OCI-LY1 (cell line): ENCODE data around the gene CEP57L1.

Experiments used
- H2AFZ ChIP-seq: fragments of 200-600 bp; sonication (generic), shearing (Covaris generic); 2 replicates; pipeline ENCODE4 v1.6.0; 2014; ENCODE audit warnings: antibody characterized with exemption, mild to moderate bottlenecking, low read length
- H3F3A ChIP-seq: fragments of 200-600 bp; sonication (generic), shearing (Covaris generic); 2 replicates; pipeline ENCODE4 v1.6.0; 2014; ENCODE audit warnings: mild to moderate bottlenecking, antibody characterized with exemption, low read length, moderate library complexity; ENCODE audit not compliant: insufficient read depth
- H3K27ac ChIP-seq: fragments of 200-600 bp; sonication (generic); 2 replicates; pipeline ENCODE4 v1.5.1; 2014; ENCODE audit warnings: low read length, mixed run types, mild to moderate bottlenecking, low read depth; ENCODE audit not compliant: poor library complexity, severe bottlenecking
- H3K27me3 ChIP-seq: fragments of 200-600 bp; sonication (generic); 2 replicates; pipeline ENCODE4 v1.6.0; 2014; ENCODE audit warnings: antibody characterized with exemption, mild to moderate bottlenecking, low read length, moderate library complexity; ENCODE audit not compliant: insufficient read depth
- H3K36me3 ChIP-seq: fragments of 200-600 bp; sonication (generic); 2 replicates; pipeline ENCODE4 v1.6.1; 2014; ENCODE audit warnings: mild to moderate bottlenecking, antibody characterized with exemption, low read length, moderate library complexity, mixed read lengths; ENCODE audit not compliant: insufficient read depth
- H3K4me1 ChIP-seq: fragments of 200-600 bp; sonication (generic); 2 replicates; pipeline ENCODE4 v1.5.1; 2014; ENCODE audit warnings: mild to moderate bottlenecking, low read length, moderate library complexity; ENCODE audit not compliant: insufficient read depth, severe bottlenecking
- H3K4me2 ChIP-seq: fragments of 200-600 bp; sonication (generic), shearing (Covaris generic); 2 replicates; pipeline ENCODE4 v1.6.1; 2014; ENCODE audit warnings: low read length
- H3K4me3 ChIP-seq: fragments of 200-600 bp; sonication (generic); 2 replicates; pipeline ENCODE4 v1.5.1; 2014; ENCODE audit warnings: low read length, low read depth, mild to moderate bottlenecking, mixed read lengths; ENCODE audit not compliant: poor library complexity, severe bottlenecking
- H3K79me2 ChIP-seq: fragments of 200-600 bp; shearing (Covaris generic); 2 replicates; pipeline ENCODE4 v1.6.1; 2016; ENCODE audit warnings: mixed run types, low read length, mixed read lengths; ENCODE audit not compliant: insufficient read depth
- H3K9ac ChIP-seq: fragments of 200-600 bp; sonication (generic), shearing (Covaris generic); 2 replicates; pipeline ENCODE4 v1.6.1; 2014; ENCODE audit warnings: mild to moderate bottlenecking, low read length, mixed read lengths
- H3K9me2 ChIP-seq: fragments of 200-600 bp; sonication (generic), shearing (Covaris generic); 2 replicates; pipeline ENCODE4 v1.6.1; 2014; ENCODE audit warnings: low read depth, mild to moderate bottlenecking, low read length, mixed read lengths
- H3K9me3 ChIP-seq: fragments of 200-600 bp; shearing (Covaris generic); 2 replicates; pipeline ENCODE4 v1.6.1; 2014; ENCODE audit warnings: low read length, mixed read lengths
- H4K20me1 ChIP-seq: fragments of 200-600 bp; sonication (generic), shearing (Covaris generic); 2 replicates; pipeline ENCODE4 v1.6.0; 2016; ENCODE audit warnings: mild to moderate bottlenecking, low read length; ENCODE audit not compliant: insufficient read depth
- EZH2 ChIP-seq: fragments of 200-600 bp; sonication (generic), shearing (Covaris generic); IDR thresholded peaks from 2 replicates; pipeline ENCODE4 v1.8.0; 2017; ENCODE audit warnings: borderline replicate concordance, mixed run types, mild to moderate bottlenecking, antibody characterized with exemption, low read length, moderate library complexity, mixed read lengths
- TF ChIP-seq, protein P1 (sequence below): fragments of 200-600 bp; sonication (generic), shearing (Covaris generic); IDR thresholded peaks from 2 replicates; pipeline ENCODE4 v1.5.1; 2017; ENCODE audit warnings: mild to moderate bottlenecking, antibody characterized with exemption, low read length, moderate library complexity, mixed read lengths

The CEP57L1 gene

DNA sequence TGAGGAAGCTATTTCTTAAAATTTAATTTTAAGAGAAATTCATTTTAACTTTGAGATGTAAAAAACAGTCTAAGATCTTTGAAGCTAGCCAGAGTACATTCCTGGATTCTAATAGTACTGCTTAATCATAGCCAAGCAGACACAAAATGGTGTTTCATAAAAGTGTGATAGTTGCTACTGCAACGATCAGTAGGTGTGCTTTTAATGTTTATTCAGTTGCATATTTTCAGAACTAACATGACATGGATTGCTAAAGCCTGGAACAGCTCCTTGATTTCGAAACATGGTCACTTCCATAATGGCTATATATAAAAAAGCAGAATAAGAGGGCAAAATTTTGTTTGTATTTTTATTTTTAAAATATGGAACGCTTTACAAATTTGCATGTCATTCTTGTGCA lies 36.2 kb upstream of the CEP57L1 start:
- H3K9ac ChIP-seq: no peak overlapping the region
- no peak for TF ChIP-seq EZH2
- TF ChIP-seq, protein P1, sequence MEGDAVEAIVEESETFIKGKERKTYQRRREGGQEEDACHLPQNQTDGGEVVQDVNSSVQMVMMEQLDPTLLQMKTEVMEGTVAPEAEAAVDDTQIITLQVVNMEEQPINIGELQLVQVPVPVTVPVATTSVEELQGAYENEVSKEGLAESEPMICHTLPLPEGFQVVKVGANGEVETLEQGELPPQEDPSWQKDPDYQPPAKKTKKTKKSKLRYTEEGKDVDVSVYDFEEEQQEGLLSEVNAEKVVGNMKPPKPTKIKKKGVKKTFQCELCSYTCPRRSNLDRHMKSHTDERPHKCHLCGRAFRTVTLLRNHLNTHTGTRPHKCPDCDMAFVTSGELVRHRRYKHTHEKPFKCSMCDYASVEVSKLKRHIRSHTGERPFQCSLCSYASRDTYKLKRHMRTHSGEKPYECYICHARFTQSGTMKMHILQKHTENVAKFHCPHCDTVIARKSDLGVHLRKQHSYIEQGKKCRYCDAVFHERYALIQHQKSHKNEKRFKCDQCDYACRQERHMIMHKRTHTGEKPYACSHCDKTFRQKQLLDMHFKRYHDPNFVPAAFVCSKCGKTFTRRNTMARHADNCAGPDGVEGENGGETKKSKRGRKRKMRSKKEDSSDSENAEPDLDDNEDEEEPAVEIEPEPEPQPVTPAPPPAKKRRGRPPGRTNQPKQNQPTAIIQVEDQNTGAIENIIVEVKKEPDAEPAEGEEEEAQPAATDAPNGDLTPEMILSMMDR: no peak
- no peak overlapping the region for H3K27ac ChIP-seq
- no peaks in the 10 kb centered on the region for H3F3A ChIP-seq
- H3K9me2 ChIP-seq: no peaks in the 10 kb centered on the region
- no peaks in the 10 kb centered on the region for H4K20me1 ChIP-seq
- H3K79me2 ChIP-seq: no peaks in the 10 kb centered on the region
- peaks cover 8% of the 10 kb centered on the region for H3K4me1 ChIP-seq
- no peak overlapping the region for H3K4me2 ChIP-seq
- H3K36me3 ChIP-seq: no peaks in the 10 kb centered on the region
- no peak overlapping the region for H2AFZ ChIP-seq
- no peaks in the 10 kb centered on the region for H3K27me3 ChIP-seq
- H3K4me3 ChIP-seq: no peak overlapping the region
- no peaks in the 10 kb centered on the region for H3K9me3 ChIP-seq

DNA sequence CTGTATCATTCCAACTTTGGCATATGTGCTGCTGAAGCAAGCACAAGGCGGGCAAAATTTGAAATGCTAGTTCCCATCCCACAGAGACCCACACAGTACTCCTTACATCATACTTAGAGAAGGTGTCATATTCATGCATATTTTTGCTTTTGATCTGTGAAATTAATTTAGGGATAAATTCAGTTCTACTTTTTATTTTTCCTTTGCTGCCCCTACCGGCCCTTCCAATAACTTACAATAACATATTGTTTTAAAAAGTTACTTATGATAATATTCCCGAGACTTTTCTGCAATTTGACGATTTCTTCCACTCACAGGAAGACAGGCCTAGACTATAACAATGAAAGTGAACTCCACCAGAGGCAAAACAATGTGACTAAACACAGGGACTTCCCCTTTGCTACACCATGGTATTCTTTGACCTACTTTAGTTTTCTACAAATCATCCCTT lies 35.7 kb upstream of the CEP57L1 start:
- peaks cover 8% of the 10 kb centered on the region for H3K4me1 ChIP-seq
- H3F3A ChIP-seq: no peaks in the 10 kb centered on the region
- H3K79me2 ChIP-seq: no peaks in the 10 kb centered on the region
- no peak overlapping the region for H3K4me2 ChIP-seq
- no peak overlapping the region for H3K27ac ChIP-seq
- no peak overlapping the region for H2AFZ ChIP-seq
- no peaks in the 10 kb centered on the region for H4K20me1 ChIP-seq
- H3K36me3 ChIP-seq: no peaks in the 10 kb centered on the region
- no peaks in the 10 kb centered on the region for H3K9me2 ChIP-seq
- H3K9ac ChIP-seq: no peak overlapping the region
- H3K4me3 ChIP-seq: no peak overlapping the region
- H3K9me3 ChIP-seq: no peaks in the 10 kb centered on the region
- no peaks in the 10 kb centered on the region for H3K27me3 ChIP-seq
- no peak for TF ChIP-seq EZH2
- TF ChIP-seq, protein P1: peak; percentile 16; the same call in 1 of the 2 replicates

DNA sequence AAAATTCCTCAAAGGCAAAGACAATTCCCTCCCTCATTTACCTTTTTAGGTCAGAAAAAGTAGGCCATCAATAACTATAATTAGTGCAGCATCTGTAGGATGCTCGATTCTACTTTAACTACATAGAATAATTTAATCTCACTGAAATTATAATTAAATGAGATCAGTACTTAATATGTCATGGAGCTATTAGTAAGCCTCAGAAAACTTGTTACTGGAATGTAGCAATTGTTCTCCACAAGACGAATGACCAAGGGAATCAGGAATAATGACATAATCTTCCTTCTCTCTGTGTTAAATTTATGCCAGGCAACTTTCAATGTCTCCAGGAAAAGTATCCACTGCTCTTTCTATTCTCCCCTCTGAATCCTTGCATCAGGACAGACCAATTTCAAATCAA lies 34.7 kb upstream of the CEP57L1 start:
- no peak for TF ChIP-seq EZH2
- TF ChIP-seq, protein P1: no peak
- Histone ChIP-seq H3K4me2 (no peak overlapping the region), H3K27ac (no peak overlapping the region)

More for the DNA sequence above, 34.7 kb upstream of the CEP57L1 start:
- Histone ChIP-seq H2AFZ (no peak overlapping the region), H3K9ac (no peak overlapping the region), H3K27me3 (no peaks in the 10 kb centered on the region), H3K36me3 (no peaks in the 10 kb centered on the region), H3K79me2 (no peaks in the 10 kb centered on the region), H3K4me3 (no peak overlapping the region), H3F3A (no peaks in the 10 kb centered on the region), H3K9me3 (no peaks in the 10 kb centered on the region), H3K9me2 (no peaks in the 10 kb centered on the region), H4K20me1 (no peaks in the 10 kb centered on the region), H3K4me1 (peaks cover 8% of the 10 kb centered on the region)
